Stimulated activated CD8-positive, alpha-beta memory T cell treated with anti-CD3 and anti-CD28 coated beads, Interleukin-2, amount 100 ng/mL, for 48 hours (primary cell): ENCODE measurements around the gene SIRPB2.

Experiments
- DNase-seq, 2 donors: peaks; one replicate each; pipeline ENCODE4 v3.0.0-alpha.2; 2020; ENCODE audit warnings: low read depth in 2 of 2

Gene SIRPB2

GRCh38 chr20:1441133-1441532, 50.1 kb downstream of the SIRPB2 start:
- DNase-seq: no peak

DNA sequence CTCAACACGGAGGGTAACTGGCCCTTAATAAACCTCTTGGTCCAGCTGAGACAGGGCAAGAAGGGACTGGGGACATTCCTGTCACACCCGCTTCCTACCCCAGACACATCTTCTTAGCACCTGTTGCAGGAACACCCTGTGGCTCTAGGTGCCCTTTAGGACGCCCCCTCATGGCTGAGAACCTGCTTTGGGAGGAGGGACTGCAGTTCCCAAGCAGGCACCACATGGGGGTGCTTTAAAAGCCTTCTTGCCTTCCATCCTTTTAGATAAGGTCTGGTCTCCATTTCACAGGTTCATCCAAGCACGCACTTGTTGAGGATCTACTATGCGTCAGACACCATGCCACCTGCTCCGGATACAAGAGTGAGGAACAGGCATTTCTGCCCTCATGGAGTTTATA, 51.2 kb downstream of the SIRPB2 start:
- no peak for DNase-seq

- DNase-seq: no peak
Observed at GRCh38 chr20:1438361-1438760, 52.9 kb downstream of the SIRPB2 start.

GRCh38 chr20:1437235-1437904, 53.9 kb downstream of the SIRPB2 start:
- peak; percentile 58 to 67 for DNase-seq

GRCh38 chr20:1436263-1436662, 55.0 kb downstream of the SIRPB2 start:
- no peak for DNase-seq

DNA sequence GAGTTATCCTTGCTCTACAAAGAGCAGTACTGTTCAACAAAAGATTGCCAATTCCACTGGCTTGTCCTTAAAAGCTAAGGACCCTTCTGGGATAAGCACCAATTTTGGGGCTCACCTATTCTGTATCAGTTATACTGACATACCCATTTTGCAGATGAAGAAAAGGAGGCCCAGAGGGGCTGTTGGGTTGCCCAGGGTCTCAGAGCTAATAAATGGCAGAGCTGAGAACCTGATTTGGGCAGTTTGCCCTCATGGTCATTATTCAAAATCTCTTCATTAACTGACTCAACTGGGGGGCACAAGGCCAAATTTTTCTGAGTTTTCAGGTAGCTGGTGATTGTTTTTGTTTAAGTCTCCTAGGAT, 55.9 kb downstream of the SIRPB2 start:
- no peak for DNase-seq

- DNase-seq: peak in 1 of 2 donors; percentile 42
Observed at GRCh38 chr20:1434571-1435336, 56.5 kb downstream of the SIRPB2 start.

- DNase-seq: no peak
Observed at GRCh38 chr20:1431158-1431557, 60.1 kb downstream of the SIRPB2 start.

DNA sequence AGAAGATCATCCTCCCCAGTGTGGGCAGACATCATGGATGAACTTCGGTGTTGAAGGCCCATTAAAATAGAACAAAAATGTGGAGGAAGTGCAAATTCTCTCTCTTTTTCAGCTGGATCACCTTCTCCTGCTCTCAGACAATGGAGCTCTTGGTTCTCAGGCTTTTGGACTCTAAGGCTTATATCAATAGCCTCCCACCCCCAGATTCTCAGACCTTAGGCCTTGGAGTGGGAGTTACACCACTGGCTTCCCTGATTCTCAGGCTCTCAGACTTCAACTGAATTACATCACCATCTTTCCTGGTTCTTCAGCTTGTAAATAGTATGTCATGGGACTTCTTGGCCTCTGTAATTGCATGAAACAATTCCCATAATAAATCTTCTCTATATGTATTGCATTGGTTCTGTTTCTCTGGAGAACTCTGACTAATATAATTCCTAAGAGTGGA, 61.2 kb downstream of the SIRPB2 start:
- no peak for DNase-seq

DNA sequence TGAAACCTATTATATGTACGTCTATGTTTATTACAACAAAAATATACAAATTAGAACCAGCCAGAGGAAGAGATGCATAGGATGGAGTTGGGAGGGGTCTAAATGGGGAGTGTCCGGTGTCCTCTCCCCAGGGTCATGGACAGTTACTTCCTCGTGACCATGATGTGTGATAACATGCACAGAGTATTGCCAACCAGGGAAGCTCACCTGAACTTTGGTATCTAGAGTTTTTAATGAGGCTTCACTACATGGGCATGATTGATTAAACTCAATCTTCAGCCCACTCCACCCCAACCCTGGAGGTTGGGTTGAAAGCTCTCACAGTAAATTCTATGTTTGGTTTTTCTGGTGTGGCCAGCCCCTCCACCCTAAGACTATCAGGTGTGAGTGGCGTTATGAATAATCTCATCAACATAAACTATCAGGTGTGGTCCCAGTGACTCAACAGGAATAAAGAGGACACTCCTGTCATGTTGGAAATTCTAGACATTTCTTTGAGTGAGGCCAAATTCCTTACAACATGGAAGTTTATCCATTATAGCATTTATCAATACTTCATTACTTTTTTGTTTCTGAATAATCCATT, 62.0 kb downstream of the SIRPB2 start:
- no peak for DNase-seq

GRCh38 chr20:1427457-1428054, 63.7 kb downstream of the SIRPB2 start:
- DNase-seq: no peak

- no peak for DNase-seq
Observed at GRCh38 chr20:1426231-1426849, 64.9 kb downstream of the SIRPB2 start.
